ENCODE measurements around the gene COL13A1. TPM values are rescaled to one million over a fixed set of nuclear protein-coding genes. Genes with fewer than 3 reads are reported as not detected.

The COL13A1 gene
- total RNA-seq, 2 experiments from 2014 or later, result not detected

- no peak overlapping the region for H3K4me3 Mint-ChIP-seq
- intact Hi-C loops (cut with micrococcal nuclease), result no loop called here
- no peaks in the 10 kb centered on the region for H3K4me1 Mint-ChIP-seq (ENCODE audit: low read depth)
- DNase-seq, result no peak
- H3K9me3 Mint-ChIP-seq, result no peaks in the 10 kb centered on the region
- CTCF ChIA-PET, result interaction anchor here (1.1 kb wide), 1 partner anchor 23 kb away, joined by 4 read pairs; no protein-coding TSS in a partner anchor
- POLR2A ChIA-PET, result no interaction called here
- H3K36me3 Mint-ChIP-seq, result no peaks in the 10 kb centered on the region
- no peaks in the 10 kb centered on the region for H3K27me3 Mint-ChIP-seq
- H3K27ac Mint-ChIP-seq, result no peak overlapping the region
Observed at GRCh38 chr10:69891057-69891617, 89.4 kb downstream of the COL13A1 start.

- Mint-ChIP-seq H3K27ac (no peak overlapping the region), H3K9me3 (no peaks in the 10 kb centered on the region), H3K4me3 (no peak overlapping the region), H3K36me3 (no peaks in the 10 kb centered on the region), H3K4me1 (ENCODE audit: low read depth) (no peaks in the 10 kb centered on the region), H3K27me3 (peaks cover 2% of the 10 kb centered on the region)
- ChIA-PET POLR2A (no interaction called here), CTCF (no interaction called here)
- DNase-seq, result no peak
- intact Hi-C loops (cut with micrococcal nuclease), result no loop called here
Observed at GRCh38 chr10:69892406-69892805, 90.7 kb downstream of the COL13A1 start.

- Mint-ChIP-seq H3K4me3 (no peak overlapping the region), H3K36me3 (no peaks in the 10 kb centered on the region), H3K9me3 (no peaks in the 10 kb centered on the region), H3K27ac (no peak overlapping the region), H3K27me3 (peaks cover 2% of the 10 kb centered on the region), H3K4me1 (ENCODE audit: low read depth) (no peaks in the 10 kb centered on the region)
- ChIA-PET CTCF (no interaction called here), POLR2A (no interaction called here)
- no peak for DNase-seq
- intact Hi-C loops (cut with micrococcal nuclease), result no loop called here
Observed at GRCh38 chr10:69892816-69893215, 91.1 kb downstream of the COL13A1 start.

- no peaks in the 10 kb centered on the region for H3K4me1 Mint-ChIP-seq (ENCODE audit: low read depth)
- ChIA-PET CTCF (no interaction called here), POLR2A (no interaction called here)
- no peaks in the 10 kb centered on the region for H3K36me3 Mint-ChIP-seq
- no peaks in the 10 kb centered on the region for H3K9me3 Mint-ChIP-seq
- no peak overlapping the region for H3K4me3 Mint-ChIP-seq
- intact Hi-C loops (cut with micrococcal nuclease), result no loop called here
- H3K27me3 Mint-ChIP-seq, result peaks cover 2% of the 10 kb centered on the region
- no peak overlapping the region for H3K27ac Mint-ChIP-seq
- no peak for DNase-seq
Observed at GRCh38 chr10:69893271-69893900, 91.7 kb downstream of the COL13A1 start.

DNA sequence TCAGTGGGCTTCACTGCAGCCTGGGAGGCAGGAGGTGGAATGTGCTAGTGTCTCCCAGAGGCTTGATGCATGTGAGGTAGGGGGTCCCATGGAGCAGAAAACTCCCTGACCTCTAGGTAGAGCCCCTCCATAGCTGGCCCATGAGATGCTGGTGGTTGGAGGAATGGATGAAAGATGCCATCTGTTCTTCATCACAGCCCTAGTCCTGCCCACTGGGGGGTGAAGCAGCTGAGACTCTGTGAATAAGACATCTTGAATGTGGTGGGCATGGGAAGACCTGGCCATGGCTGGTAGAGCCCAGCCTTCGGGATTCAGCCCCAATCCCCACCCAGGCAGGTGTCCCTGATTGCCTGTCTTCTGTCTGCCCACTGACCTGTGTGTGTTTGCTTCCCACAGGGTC, 92.5 kb downstream of the COL13A1 start:
- intact Hi-C loops (cut with micrococcal nuclease), result no loop called here

DNA sequence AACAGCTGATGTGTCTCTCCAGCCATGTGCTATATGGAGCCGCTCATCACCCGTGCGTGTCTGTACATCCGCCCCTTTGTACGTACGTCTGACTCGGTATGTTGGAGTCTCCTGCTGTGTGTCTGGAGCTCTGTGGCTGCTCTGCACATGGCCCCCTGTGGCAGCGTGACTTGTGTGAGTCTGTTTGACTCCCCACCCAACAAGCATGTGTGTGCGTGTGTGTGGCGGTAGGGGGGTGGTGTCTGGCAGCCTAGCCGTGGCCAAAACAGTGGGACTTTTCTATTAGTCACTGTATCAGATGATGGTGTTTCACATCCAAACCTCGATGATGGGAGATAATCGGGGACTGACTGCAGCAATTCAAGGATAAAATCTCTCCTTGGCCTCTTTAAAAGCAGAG, 94.1 kb downstream of the COL13A1 start:
- intact Hi-C loops (cut with micrococcal nuclease), result no loop called here
- ChIA-PET CTCF (no interaction called here), POLR2A (no interaction called here)
- no peak for DNase-seq
- H3K36me3 Mint-ChIP-seq, result no peaks in the 10 kb centered on the region
- H3K27me3 Mint-ChIP-seq, result peaks cover 2% of the 10 kb centered on the region
- no peaks in the 10 kb centered on the region for H3K9me3 Mint-ChIP-seq
- no peak overlapping the region for H3K27ac Mint-ChIP-seq
- H3K4me1 Mint-ChIP-seq (ENCODE audit: low read depth), result no peaks in the 10 kb centered on the region
- H3K4me3 Mint-ChIP-seq, result no peak overlapping the region

More for the DNA sequence above, 92.5 kb downstream of the COL13A1 start:
- no peak for DNase-seq
- Mint-ChIP-seq H3K4me3 (no peak overlapping the region), H3K27me3 (peaks cover 2% of the 10 kb centered on the region), H3K4me1 (ENCODE audit: low read depth) (no peaks in the 10 kb centered on the region), H3K27ac (no peak overlapping the region), H3K9me3 (no peaks in the 10 kb centered on the region), H3K36me3 (no peaks in the 10 kb centered on the region)
- POLR2A ChIA-PET, result no interaction called here
- CTCF ChIA-PET, result no interaction called here

DNA sequence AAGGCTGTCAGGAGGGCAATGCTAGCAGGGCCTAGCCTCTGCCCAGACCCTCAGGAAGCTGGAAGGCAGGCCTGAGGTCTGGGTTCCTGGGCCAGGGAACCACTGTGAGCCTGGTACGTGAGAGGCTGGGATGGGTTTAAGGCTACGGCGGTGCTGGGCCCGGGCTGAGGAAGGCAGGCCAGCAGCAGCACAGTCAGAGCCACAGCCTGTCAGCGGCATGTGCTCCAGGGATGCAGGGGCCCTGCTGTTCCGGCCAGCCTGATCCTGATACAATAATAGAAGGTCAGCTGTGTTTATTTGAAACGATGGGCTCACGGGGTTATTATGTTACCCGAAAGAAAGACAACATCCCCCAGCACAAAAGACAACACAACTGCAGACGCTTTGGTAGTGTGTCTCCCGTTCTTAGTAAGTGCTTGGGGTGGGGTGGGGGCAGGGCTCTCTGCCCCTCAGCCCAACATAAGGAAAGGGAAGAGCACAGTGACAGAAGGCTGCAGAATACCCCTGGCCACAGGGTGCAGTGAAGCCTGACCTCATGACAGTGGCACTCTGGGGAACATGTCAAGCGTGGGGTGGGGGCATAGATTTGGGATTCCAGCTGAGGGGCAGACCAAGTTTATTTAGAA, 95.0 kb downstream of the COL13A1 start:
- CTCF ChIA-PET, result interaction anchor here (5.8 kb wide), 1 partner anchor 18 kb away, joined by 35 read pairs; no protein-coding TSS in a partner anchor
- no peak overlapping the region for H3K4me3 Mint-ChIP-seq

DNA sequence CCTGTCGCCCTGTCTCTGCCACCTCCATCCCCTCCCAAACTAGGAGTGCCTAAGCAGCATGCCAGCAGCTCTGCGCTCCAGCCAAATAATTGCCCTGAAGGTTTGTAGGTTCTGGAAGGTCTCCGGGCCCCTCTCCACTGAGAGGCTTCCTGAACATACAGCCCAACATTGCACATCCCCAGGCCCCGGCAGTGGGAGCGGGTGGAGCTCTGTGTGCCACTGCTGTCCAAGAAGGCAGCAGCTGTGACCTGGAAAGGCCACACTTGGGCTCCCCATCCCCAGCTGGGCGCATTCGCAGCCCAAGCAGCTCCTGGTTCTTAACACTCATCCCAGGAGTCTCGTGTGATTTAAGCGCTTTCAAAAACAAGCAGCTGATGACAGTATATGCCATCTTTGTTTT, 95.7 kb downstream of the COL13A1 start:
- CTCF ChIA-PET, result interaction anchor here (0.8 to 5.8 kb wide), 2 partner anchors 18 to 36 kb away, joined by 3 to 35 read pairs; no protein-coding TSS in a partner anchor
- POLR2A ChIA-PET, result no interaction called here

More for the DNA sequence above, 95.0 kb downstream of the COL13A1 start:
- peaks cover 2% of the 10 kb centered on the region for H3K27me3 Mint-ChIP-seq
- H3K9me3 Mint-ChIP-seq, result no peaks in the 10 kb centered on the region
- no peak for DNase-seq
- POLR2A ChIA-PET, result no interaction called here
- no peak overlapping the region for H3K27ac Mint-ChIP-seq
- intact Hi-C loops (cut with micrococcal nuclease), result no loop called here
- no peaks in the 10 kb centered on the region for H3K36me3 Mint-ChIP-seq
- H3K4me1 Mint-ChIP-seq (ENCODE audit: low read depth), result no peaks in the 10 kb centered on the region

GRCh38 chr10:69897999-69898398, 96.3 kb downstream of the COL13A1 start:
- no peak for DNase-seq
- Mint-ChIP-seq H3K9me3 (no peaks in the 10 kb centered on the region), H3K4me3 (no peak overlapping the region), H3K27ac (no peak overlapping the region), H3K27me3 (peaks cover 2% of the 10 kb centered on the region), H3K36me3 (no peaks in the 10 kb centered on the region), H3K4me1 (ENCODE audit: low read depth) (no peaks in the 10 kb centered on the region)
- ChIA-PET CTCF (interaction anchor here (0.8 to 5.8 kb wide), 2 partner anchors 17 to 36 kb away, joined by 3 to 35 read pairs; no protein-coding TSS in a partner anchor), POLR2A (no interaction called here)
- intact Hi-C loops (cut with micrococcal nuclease), result no loop called here

More for the DNA sequence above, 95.7 kb downstream of the COL13A1 start:
- intact Hi-C loops (cut with micrococcal nuclease), result no loop called here
- Mint-ChIP-seq H3K36me3 (no peaks in the 10 kb centered on the region), H3K9me3 (no peaks in the 10 kb centered on the region), H3K27me3 (peaks cover 2% of the 10 kb centered on the region), H3K4me1 (ENCODE audit: low read depth) (no peaks in the 10 kb centered on the region), H3K27ac (no peak overlapping the region), H3K4me3 (no peak overlapping the region)
- no peak for DNase-seq

GRCh38 chr10:69898524-69898923, 96.8 kb downstream of the COL13A1 start:
- H3K4me1 Mint-ChIP-seq (ENCODE audit: low read depth), result no peaks in the 10 kb centered on the region
- H3K9me3 Mint-ChIP-seq, result no peaks in the 10 kb centered on the region
- no peak for DNase-seq
- ChIA-PET CTCF (interaction anchor here (0.9 to 5.8 kb wide), 2 partner anchors 16 to 60 kb away, joined by 3 to 35 read pairs; no protein-coding TSS in a partner anchor), POLR2A (no interaction called here)
- H3K27me3 Mint-ChIP-seq, result peaks cover 2% of the 10 kb centered on the region
- H3K4me3 Mint-ChIP-seq, result no peak overlapping the region
- intact Hi-C loops (cut with micrococcal nuclease), result no loop called here
- no peaks in the 10 kb centered on the region for H3K36me3 Mint-ChIP-seq
- H3K27ac Mint-ChIP-seq, result no peak overlapping the region

GRCh38 chr10:69898941-69899340, 97.2 kb downstream of the COL13A1 start:
- CTCF ChIA-PET, result interaction anchor here (0.9 to 5.8 kb wide), 2 partner anchors 16 to 60 kb away, joined by 3 to 35 read pairs; no protein-coding TSS in a partner anchor
- H3K27me3 Mint-ChIP-seq, result peaks cover 2% of the 10 kb centered on the region
- no peak overlapping the region for H3K4me3 Mint-ChIP-seq
- no peaks in the 10 kb centered on the region for H3K4me1 Mint-ChIP-seq (ENCODE audit: low read depth)
- no peak overlapping the region for H3K27ac Mint-ChIP-seq
- intact Hi-C loops (cut with micrococcal nuclease), result no loop called here
- POLR2A ChIA-PET, result no interaction called here
- no peaks in the 10 kb centered on the region for H3K9me3 Mint-ChIP-seq
- no peak for DNase-seq
- H3K36me3 Mint-ChIP-seq, result no peaks in the 10 kb centered on the region

DNA sequence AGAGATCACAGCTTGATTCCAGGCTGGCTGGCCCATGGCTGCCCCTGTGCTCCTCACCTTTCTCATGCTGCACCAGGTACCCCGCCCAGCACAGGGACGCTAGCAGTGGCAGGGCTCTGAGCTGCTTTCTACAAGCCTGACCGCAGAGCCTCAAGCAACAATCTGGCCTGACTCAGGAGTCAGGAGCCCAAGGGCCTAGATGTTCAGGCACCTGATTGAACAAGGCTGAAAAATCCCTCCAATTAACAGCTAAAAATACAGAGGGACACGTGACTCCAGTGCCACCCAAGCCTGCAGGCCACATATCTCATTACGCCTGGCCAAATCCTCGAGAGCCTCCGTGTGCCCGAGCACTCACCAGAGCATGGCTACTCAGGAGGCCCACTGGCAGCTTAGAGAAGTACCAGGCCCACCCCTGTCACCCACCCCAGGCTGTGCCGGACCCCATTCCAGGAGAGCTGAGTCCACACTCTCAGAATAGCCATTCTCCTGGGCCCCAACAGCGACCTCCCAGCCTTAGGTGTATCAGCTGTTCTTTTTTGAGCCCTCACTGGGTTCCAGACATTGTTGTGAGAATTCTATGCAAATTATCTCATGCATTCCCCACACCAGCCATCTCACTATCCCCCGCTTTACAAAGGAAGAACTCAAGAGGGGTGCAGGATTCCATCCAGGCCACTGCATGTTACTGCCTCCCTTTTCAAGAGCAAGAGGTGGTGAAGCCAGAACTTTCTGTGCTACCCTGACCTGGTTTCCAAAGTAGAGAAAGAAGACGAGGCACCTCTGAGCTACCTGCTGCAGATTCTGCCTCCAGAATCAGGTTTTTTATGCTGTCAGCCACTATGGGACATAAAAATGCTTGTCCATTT, 98.3 kb downstream of the COL13A1 start:
- POLR2A ChIA-PET, result no interaction called here
- CTCF ChIA-PET, result interaction anchor here (0.7 to 5.8 kb wide), 4 partner anchors 15 to 87 kb away, joined by 3 to 35 read pairs (median 3); no protein-coding TSS in a partner anchor
- no peaks in the 10 kb centered on the region for H3K9me3 Mint-ChIP-seq
- no peak overlapping the region for H3K27ac Mint-ChIP-seq
- peaks cover 2% of the 10 kb centered on the region for H3K27me3 Mint-ChIP-seq
- DNase-seq, result no peak
- intact Hi-C loops (cut with micrococcal nuclease), result no loop called here
- no peaks in the 10 kb centered on the region for H3K36me3 Mint-ChIP-seq
- H3K4me1 Mint-ChIP-seq (ENCODE audit: low read depth), result no peaks in the 10 kb centered on the region
- no peak overlapping the region for H3K4me3 Mint-ChIP-seq

Measured in activated CD4-positive, alpha-beta memory T cell treated with anti-CD3 and anti-CD28 coated beads for 36 hours (primary cell).